ENCODE data around the gene ARSA.

ARSA gene

DNA sequence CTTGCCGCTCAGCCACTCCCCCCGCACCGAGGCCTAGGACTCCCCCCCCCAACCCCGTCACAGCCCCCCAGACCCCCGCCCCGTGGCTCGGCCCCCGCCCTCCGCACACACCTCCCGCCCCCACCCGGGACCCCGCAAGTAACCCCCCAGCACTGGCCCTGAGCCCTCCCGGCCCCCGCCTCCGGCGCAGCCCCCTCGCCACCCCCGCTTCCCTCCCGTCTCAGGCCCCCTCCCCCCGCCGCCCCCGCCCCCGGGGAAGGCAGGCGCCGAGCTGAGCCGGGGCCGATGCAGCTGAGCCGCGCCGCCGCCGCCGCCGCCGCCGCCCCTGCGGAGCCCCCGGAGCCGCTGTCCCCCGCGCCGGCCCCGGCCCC, 46.2 kb upstream of the ARSA start:
- Histone ChIP-seq H3K36me3 (replicated peaks) (no peaks in the 10 kb centered on the region), H3K4me3 (ENCODE audit: low read depth, low read length) (no peak overlapping the region), H3K27ac (no peak overlapping the region), H3K27me3 (replicated peaks) (peaks cover 20% of the 10 kb centered on the region)
- TF ChIP-seq, protein P1, sequence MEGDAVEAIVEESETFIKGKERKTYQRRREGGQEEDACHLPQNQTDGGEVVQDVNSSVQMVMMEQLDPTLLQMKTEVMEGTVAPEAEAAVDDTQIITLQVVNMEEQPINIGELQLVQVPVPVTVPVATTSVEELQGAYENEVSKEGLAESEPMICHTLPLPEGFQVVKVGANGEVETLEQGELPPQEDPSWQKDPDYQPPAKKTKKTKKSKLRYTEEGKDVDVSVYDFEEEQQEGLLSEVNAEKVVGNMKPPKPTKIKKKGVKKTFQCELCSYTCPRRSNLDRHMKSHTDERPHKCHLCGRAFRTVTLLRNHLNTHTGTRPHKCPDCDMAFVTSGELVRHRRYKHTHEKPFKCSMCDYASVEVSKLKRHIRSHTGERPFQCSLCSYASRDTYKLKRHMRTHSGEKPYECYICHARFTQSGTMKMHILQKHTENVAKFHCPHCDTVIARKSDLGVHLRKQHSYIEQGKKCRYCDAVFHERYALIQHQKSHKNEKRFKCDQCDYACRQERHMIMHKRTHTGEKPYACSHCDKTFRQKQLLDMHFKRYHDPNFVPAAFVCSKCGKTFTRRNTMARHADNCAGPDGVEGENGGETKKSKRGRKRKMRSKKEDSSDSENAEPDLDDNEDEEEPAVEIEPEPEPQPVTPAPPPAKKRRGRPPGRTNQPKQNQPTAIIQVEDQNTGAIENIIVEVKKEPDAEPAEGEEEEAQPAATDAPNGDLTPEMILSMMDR (IDR thresholded peaks at IDR 0.05; ENCODE audit: low read depth, low read length, missing control alignments), result no peak
- DNase-seq, result no peak
- in situ Hi-C loops (cut with HindIII; ENCODE audit: low pct_ligation_motif_present, low sequenced_read_pairs), result no loop called here

DNA sequence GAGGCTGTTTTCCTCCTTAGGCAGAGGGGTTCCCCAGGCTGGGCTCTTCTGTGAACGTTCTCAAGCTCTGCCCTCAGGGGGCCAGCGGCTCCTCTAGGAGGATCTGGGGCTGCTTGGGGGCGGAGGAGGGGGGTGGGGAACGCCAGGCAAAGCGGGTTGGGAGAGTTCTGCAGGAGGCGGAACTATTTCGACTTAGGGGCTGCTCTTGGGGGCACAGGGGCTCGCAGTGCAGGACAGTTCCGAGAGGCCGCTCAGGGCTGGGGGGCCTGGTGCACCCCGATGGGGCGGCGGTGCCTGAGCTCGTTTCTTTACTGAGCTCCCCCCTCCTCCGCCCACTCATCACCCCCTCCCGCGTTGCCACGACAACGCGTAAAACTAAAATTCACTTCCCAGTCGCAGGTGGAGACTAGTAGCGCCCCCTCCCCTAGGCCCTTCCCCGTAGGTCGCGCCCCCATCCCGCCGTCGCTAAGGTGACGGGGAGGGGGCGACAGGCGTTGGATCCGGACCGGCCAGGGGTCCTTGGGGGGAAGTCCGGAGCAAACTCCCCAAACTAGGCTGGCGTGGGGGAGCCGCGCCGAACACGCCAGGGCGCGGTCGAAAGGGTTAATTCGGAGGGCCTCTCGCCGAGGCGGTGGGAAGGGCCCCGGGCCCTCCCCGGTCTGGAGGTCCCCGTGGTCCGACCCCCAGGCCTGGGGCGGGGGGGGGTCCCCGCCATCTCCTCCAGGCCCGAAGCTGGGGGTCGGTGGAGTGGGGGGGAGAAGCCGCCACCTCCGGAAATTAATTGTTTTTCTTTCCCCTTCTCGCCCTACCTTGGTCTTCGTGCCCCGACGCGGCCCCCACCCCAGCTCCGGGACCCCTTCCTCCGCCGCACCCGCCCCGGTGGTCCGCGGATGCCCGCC, 45.5 kb upstream of the ARSA start:
- Histone ChIP-seq H3K4me3 (ENCODE audit: low read depth, low read length) (no peak overlapping the region), H3K36me3 (replicated peaks) (no peaks in the 10 kb centered on the region), H3K27me3 (replicated peaks) (peaks cover 20% of the 10 kb centered on the region), H3K27ac (no peak overlapping the region)
- in situ Hi-C loops (cut with HindIII; ENCODE audit: low pct_ligation_motif_present, low sequenced_read_pairs), result no loop called here
- no peak for DNase-seq
- TF ChIP-seq, protein P1 (IDR thresholded peaks at IDR 0.05; ENCODE audit: low read depth, low read length, missing control alignments), result no peak

DNA sequence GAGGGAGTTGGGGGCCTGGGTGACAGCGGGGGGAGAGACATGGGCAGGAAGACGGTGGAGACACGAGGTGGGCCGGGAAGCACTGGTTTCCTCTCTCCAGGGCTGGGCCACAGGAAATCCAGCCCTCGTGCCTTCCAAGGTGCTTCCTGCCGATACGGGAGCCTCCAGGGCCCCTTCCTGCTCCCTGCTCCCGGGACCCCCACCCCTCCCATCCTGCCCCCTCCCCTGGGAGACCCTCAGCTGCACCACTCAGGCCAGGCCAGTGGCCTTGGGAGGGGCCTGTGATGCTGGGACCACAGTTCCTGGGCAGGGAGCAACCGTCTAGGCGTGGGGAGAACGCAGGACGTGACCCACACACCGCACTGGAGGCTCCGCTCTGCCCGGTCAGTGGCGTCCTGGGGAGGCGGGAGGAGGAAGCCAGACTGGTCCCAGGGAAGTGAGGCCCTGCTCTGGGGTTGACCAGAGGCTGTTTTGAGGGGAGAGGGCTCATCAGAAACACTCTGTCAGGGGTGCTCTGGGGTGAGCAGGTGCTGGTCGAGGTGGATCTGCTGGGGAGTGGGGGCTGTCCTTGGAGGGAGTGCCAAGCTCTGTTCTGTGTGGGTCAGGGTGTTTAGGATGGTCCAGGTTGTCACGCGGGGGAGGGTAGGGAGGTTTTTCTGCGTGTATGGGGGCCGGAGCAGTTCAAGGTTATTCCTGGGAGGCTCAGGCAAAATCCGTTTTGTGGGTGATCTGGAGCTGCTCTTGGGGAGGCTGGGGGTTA, 44.7 kb upstream of the ARSA start, which contains the start of gene SHANK3:
TSS of gene SHANK3 (plus strand) at position 353 of the 760 bp plus-strand sequence.
- H3K4me3 ChIP-seq (ENCODE audit: low read depth, low read length), result no peak within 1 kb of the TSS
- in situ Hi-C loops (cut with HindIII; ENCODE audit: low pct_ligation_motif_present, low sequenced_read_pairs), result no loop called here
- H3K27ac ChIP-seq, result no peak within 1 kb of the TSS
- DNase-seq, result no peak
- H3K27me3 ChIP-seq (replicated peaks), result peaks cover 20% of the 10 kb centered on the region
- TF ChIP-seq, protein P1 (IDR thresholded peaks at IDR 0.05; ENCODE audit: low read depth, low read length, missing control alignments), result no peak
- no peaks in the 10 kb centered on the region for H3K36me3 ChIP-seq (replicated peaks)

DNA sequence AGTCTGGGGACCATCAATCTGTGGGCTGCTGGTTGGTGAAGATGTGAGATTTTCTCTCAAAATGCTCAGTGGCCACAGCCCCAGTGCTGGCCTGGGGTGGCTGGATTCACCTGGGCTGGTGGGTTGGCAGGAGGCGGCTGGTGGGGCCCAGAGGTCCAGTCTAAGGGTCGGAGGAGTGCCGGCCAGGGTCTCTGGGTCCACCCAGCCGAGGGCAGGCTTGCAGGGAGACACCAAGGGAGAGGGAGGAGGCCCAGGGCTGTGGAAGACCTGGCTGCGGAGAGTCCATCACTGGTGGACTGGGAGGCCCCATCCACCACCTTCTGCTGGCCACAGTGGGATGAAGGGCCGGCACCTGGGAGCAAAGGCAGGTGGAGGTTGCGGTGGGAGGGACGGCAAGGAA, 44.1 kb upstream of the ARSA start:
- no peak for DNase-seq
- TF ChIP-seq, protein P1 (IDR thresholded peaks at IDR 0.05; ENCODE audit: low read depth, low read length, missing control alignments), result no peak
- in situ Hi-C loops (cut with HindIII; ENCODE audit: low pct_ligation_motif_present, low sequenced_read_pairs), result no loop called here
- H3K27me3 ChIP-seq (replicated peaks), result peaks cover 20% of the 10 kb centered on the region
- no peak overlapping the region for H3K4me3 ChIP-seq (ENCODE audit: low read depth, low read length)
- no peaks in the 10 kb centered on the region for H3K36me3 ChIP-seq (replicated peaks)
- H3K27ac ChIP-seq, result no peak overlapping the region

DNA sequence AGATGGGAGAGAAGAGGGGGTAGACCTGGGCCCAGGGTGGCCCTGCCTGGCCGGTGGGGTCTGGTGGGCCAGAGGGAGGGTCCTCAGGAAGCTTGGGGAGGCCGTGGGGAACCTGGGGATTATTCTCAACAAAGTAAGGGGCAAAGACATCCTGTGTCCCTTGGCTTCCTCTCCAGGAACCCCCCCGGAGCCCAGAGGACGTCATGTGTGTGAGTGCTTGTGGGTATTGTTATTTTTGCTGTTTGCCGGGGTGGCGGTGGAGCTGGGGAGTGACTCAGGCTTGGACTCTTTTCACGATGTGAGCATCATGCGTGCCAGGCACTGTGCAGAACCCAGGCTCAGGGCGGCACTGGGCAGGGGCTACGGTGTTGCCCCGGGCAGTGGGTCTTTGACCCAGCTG, 43.7 kb upstream of the ARSA start:
- in situ Hi-C loops (cut with HindIII; ENCODE audit: low pct_ligation_motif_present, low sequenced_read_pairs), result no loop called here
- TF ChIP-seq, protein P1 (IDR thresholded peaks at IDR 0.05; ENCODE audit: low read depth, low read length, missing control alignments), result no peak
- Histone ChIP-seq H3K27ac (no peak overlapping the region), H3K27me3 (replicated peaks) (peaks cover 20% of the 10 kb centered on the region), H3K4me3 (ENCODE audit: low read depth, low read length) (no peak overlapping the region), H3K36me3 (replicated peaks) (no peaks in the 10 kb centered on the region)
- peak; percentile 31 for DNase-seq
